ENCODE measurements around the gene PHF2.

DNA sequence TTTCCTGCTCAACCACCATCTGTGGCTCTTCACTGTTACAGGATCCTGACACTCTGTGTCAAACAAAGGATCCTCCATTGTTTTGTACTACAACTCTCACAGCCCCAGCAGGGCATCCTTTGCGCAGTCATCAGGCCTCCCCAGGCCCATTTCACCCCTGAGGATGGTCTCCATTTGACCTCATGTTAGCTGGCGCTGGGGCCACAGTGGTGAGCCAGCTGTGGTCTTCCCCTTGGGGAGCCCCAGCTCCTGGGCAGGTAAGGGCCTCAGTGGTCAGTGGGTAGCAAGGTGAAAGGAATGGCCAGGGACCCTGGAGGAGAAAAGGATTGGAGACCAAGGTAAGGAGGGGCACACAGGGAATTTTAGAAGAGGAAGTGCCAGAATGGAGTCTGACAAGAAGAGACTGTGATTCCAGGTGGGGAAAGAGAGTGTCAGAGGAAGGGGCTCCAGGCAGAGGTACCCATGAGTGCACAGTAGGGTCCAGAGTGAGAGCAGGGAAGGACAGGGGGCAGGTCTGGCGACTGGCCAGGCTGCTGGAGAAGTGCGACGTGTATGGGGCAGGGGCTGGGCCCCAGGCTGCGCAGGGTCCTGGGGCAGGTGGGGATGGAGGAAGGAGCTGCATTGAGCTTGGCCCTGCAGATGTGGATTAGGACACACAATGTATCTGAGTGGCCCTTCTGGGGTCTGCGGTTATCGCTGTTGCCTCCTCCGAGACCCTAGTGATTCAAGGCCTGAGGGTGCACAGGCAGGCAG lies 109.9 kb downstream of the PHF2 start:
- TF ChIP-seq, protein P1, sequence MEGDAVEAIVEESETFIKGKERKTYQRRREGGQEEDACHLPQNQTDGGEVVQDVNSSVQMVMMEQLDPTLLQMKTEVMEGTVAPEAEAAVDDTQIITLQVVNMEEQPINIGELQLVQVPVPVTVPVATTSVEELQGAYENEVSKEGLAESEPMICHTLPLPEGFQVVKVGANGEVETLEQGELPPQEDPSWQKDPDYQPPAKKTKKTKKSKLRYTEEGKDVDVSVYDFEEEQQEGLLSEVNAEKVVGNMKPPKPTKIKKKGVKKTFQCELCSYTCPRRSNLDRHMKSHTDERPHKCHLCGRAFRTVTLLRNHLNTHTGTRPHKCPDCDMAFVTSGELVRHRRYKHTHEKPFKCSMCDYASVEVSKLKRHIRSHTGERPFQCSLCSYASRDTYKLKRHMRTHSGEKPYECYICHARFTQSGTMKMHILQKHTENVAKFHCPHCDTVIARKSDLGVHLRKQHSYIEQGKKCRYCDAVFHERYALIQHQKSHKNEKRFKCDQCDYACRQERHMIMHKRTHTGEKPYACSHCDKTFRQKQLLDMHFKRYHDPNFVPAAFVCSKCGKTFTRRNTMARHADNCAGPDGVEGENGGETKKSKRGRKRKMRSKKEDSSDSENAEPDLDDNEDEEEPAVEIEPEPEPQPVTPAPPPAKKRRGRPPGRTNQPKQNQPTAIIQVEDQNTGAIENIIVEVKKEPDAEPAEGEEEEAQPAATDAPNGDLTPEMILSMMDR (IDR thresholded peaks at IDR 0.05; ENCODE audit: insufficient read depth, low read depth, low read length), result no peak
- no peak for TF ChIP-seq EZH2 (IDR thresholded peaks at IDR 0.05; ENCODE audit: insufficient read depth, low read length)
